ENCODE results near the gene SCIN. TPM values are rescaled to one million over a fixed set of nuclear protein-coding genes. Genes with fewer than 3 reads are reported as not detected.
"Not testable (repeated sequence)": the region's sequence is repeated elsewhere in the genome, so short reads cannot be mapped to it uniquely, and the experiment has no call there.

Gene SCIN
- total and polyA plus RNA-seq, 2 donors, result 1.3 to 10.7 TPM

GRCh38 chr7:12685550-12685949 lies 115.0 kb downstream of the SCIN start:
- Histone ChIP-seq H3K27ac (ENCODE audit: low read depth) (no peak overlapping the region), H3K4me3 (ENCODE audit: low read depth, low read length) (no peak overlapping the region), H3K36me3 (ENCODE audit: insufficient read depth) (no peaks in the 10 kb centered on the region), H3K4me1 (ENCODE audit: insufficient read depth) (no peaks in the 10 kb centered on the region)
- 91% methylated on average over 13 of the region's 13 CpGs for WGBS
- DNase-seq (ENCODE audit: extremely low spot score), result no peak

- 6% methylated on average over 54 of the region's 54 CpGs for WGBS
- Histone ChIP-seq H3K36me3 (ENCODE audit: insufficient read depth) (no peaks in the 10 kb centered on the region), H3K4me3 (ENCODE audit: low read depth, low read length) (peak overlapping the region; percentile 63), H3K4me1 (ENCODE audit: insufficient read depth) (no peaks in the 10 kb centered on the region), H3K27ac (ENCODE audit: low read depth) (peak overlapping the region; percentile 84)
- DNase-seq (ENCODE audit: extremely low spot score), result peak; percentile 60
Measured at GRCh38 chr7:12686234-12686890, 115.8 kb downstream of the SCIN start.

- under 1% methylated on average over 73 of the region's 73 CpGs for WGBS
- peak within 1 kb of the TSS; percentile 63 for H3K4me3 ChIP-seq (ENCODE audit: low read depth, low read length)
- DNase-seq (ENCODE audit: extremely low spot score), result peak; percentile 98
- no peaks in the 10 kb centered on the region for H3K36me3 ChIP-seq (ENCODE audit: insufficient read depth)
- H3K4me1 ChIP-seq (ENCODE audit: insufficient read depth), result no peaks in the 10 kb centered on the region
- peak within 1 kb of the TSS; percentile 84 for H3K27ac ChIP-seq (ENCODE audit: low read depth)
Measured at GRCh38 chr7:12686891-12687717, 116.6 kb downstream of the SCIN start, which contains the start of gene ARL4A. Gene ARL4A (plus strand): TSS chr7:12687633. CDS start chr7:12688255, 622 bp downstream.

- peak overlapping the region; percentile 31 for H3K27ac ChIP-seq (ENCODE audit: low read depth)
- 4% methylated on average over 12 of the region's 12 CpGs for WGBS
- DNase-seq (ENCODE audit: extremely low spot score), result no peak
Measured at GRCh38 chr7:12687718-12688171, 117.2 kb downstream of the SCIN start.

GRCh38 chr7:12688485-12689170 lies 118.1 kb downstream of the SCIN start:
- H3K4me1 ChIP-seq (ENCODE audit: insufficient read depth); H3K36me3 ChIP-seq (ENCODE audit: insufficient read depth); H3K27ac ChIP-seq (ENCODE audit: low read depth); DNase-seq (ENCODE audit: extremely low spot score): not testable (repeated sequence)
- 78% methylated on average over 3 of the region's 3 CpGs for WGBS
- peak overlapping the region; percentile 25 for H3K4me3 ChIP-seq (ENCODE audit: low read depth, low read length)

More at GRCh38 chr7:12687718-12688171, 117.2 kb downstream of the SCIN start:
- Histone ChIP-seq H3K4me1 (ENCODE audit: insufficient read depth) (no peaks in the 10 kb centered on the region), H3K4me3 (ENCODE audit: low read depth, low read length) (peak overlapping the region; percentile 63), H3K36me3 (ENCODE audit: insufficient read depth) (no peaks in the 10 kb centered on the region)

GRCh38 chr7:12689451-12689850 lies 118.9 kb downstream of the SCIN start:
- no peak overlapping the region for H3K27ac ChIP-seq (ENCODE audit: low read depth)
- DNase-seq (ENCODE audit: extremely low spot score), result no peak
- H3K4me3 ChIP-seq (ENCODE audit: low read depth, low read length), result peak overlapping the region; percentile 25
- WGBS, result 48% methylated on average over 2 of the region's 2 CpGs
- no peaks in the 10 kb centered on the region for H3K36me3 ChIP-seq (ENCODE audit: insufficient read depth)
- no peaks in the 10 kb centered on the region for H3K4me1 ChIP-seq (ENCODE audit: insufficient read depth)

GRCh38 chr7:12690041-12690878 lies 119.7 kb downstream of the SCIN start:
- Histone ChIP-seq H3K36me3 (ENCODE audit: insufficient read depth) (no peaks in the 10 kb centered on the region), H3K4me3 (ENCODE audit: low read depth, low read length) (peak overlapping the region; percentile 18), H3K27ac (ENCODE audit: low read depth) (no peak overlapping the region), H3K4me1 (ENCODE audit: insufficient read depth) (no peaks in the 10 kb centered on the region)
- 86% methylated on average over 1 of the region's 1 CpG for WGBS
- no peak for DNase-seq (ENCODE audit: extremely low spot score)

GRCh38 chr7:12691388-12691787 lies 120.9 kb downstream of the SCIN start:
- not testable (repeated sequence) for H3K4me3 ChIP-seq (ENCODE audit: low read depth, low read length); H3K27ac ChIP-seq (ENCODE audit: low read depth)

GRCh38 chr7:12692035-12692434 lies 121.5 kb downstream of the SCIN start:
- no peaks in the 10 kb centered on the region for H3K36me3 ChIP-seq (ENCODE audit: insufficient read depth)
- no peak for DNase-seq (ENCODE audit: extremely low spot score)
- H3K4me1 ChIP-seq (ENCODE audit: insufficient read depth), result no peaks in the 10 kb centered on the region
- WGBS, result 94% methylated on average over 1 of the region's 1 CpG
- H3K27ac ChIP-seq (ENCODE audit: low read depth), result no peak overlapping the region
- H3K4me3 ChIP-seq (ENCODE audit: low read depth, low read length), result no peak overlapping the region

More at GRCh38 chr7:12691388-12691787, 120.9 kb downstream of the SCIN start:
- H3K36me3 ChIP-seq (ENCODE audit: insufficient read depth); H3K4me1 ChIP-seq (ENCODE audit: insufficient read depth); DNase-seq (ENCODE audit: extremely low spot score): not testable (repeated sequence)
- 94% methylated on average over 3 of the region's 3 CpGs for WGBS

GRCh38 chr7:12692479-12693259 lies 122.1 kb downstream of the SCIN start:
- no peaks in the 10 kb centered on the region for H3K4me1 ChIP-seq (ENCODE audit: insufficient read depth)
- 58% methylated on average over 3 of the region's 3 CpGs for WGBS
- no peak for DNase-seq (ENCODE audit: extremely low spot score)
- no peak overlapping the region for H3K27ac ChIP-seq (ENCODE audit: low read depth)
- H3K4me3 ChIP-seq (ENCODE audit: low read depth, low read length), result no peak overlapping the region
- no peaks in the 10 kb centered on the region for H3K36me3 ChIP-seq (ENCODE audit: insufficient read depth)

- no peak overlapping the region for H3K27ac ChIP-seq (ENCODE audit: low read depth)
- DNase-seq (ENCODE audit: extremely low spot score), result no peak
- H3K4me1 ChIP-seq (ENCODE audit: insufficient read depth), result no peaks in the 10 kb centered on the region
- no peaks in the 10 kb centered on the region for H3K36me3 ChIP-seq (ENCODE audit: insufficient read depth)
- H3K4me3 ChIP-seq (ENCODE audit: low read depth, low read length), result no peak overlapping the region
- whole genome bisulfite sequencing, result 55% methylated on average over 1 of the region's 1 CpG
Measured at GRCh38 chr7:12694817-12695216, 124.3 kb downstream of the SCIN start.

GRCh38 chr7:12695965-12696364 lies 125.4 kb downstream of the SCIN start:
- H3K4me1 ChIP-seq (ENCODE audit: insufficient read depth), result no peaks in the 10 kb centered on the region
- 88% methylated on average over 1 of the region's 1 CpG for WGBS
- DNase-seq (ENCODE audit: extremely low spot score), result no peak
- no peak overlapping the region for H3K27ac ChIP-seq (ENCODE audit: low read depth)
- no peaks in the 10 kb centered on the region for H3K36me3 ChIP-seq (ENCODE audit: insufficient read depth)
- no peak overlapping the region for H3K4me3 ChIP-seq (ENCODE audit: low read depth, low read length)

All from urinary bladder (tissue), 4 donors.